Activated CD4-positive, alpha-beta T cell treated with anti-CD3 and anti-CD28 coated beads for 36 hours (primary cell): Measurements from ENCODE around the gene LILRA5. TPM values are rescaled to one million over a fixed set of nuclear protein-coding genes. Genes with fewer than 3 reads are reported as not detected.

ENCODE experiments used
- ATAC-seq: fragments of 200-7000 bp; cut with Tn5 transposase; one replicate; pipeline ENCODE4 v1.10.0; 2021; ENCODE audit warnings: mild to moderate bottlenecking, moderate library complexity
- CTCF ChIA-PET: fragments of 350-600 bp; sonication (Branson Sonifier 250); formaldehyde crosslinking; loops from one replicate; lab custom pipeline; 2021; ENCODE audit warnings: antibody characterized with exemption; lab: Charles Lee
- POLR2A ChIA-PET: fragments of 350-600 bp; sonication (Branson Sonifier 250); formaldehyde crosslinking; loops from one replicate; lab custom pipeline; 2021; ENCODE audit warnings: antibody characterized with exemption, inconsistent platforms; lab: Charles Lee
- DNase-seq: peaks from one replicate; pipeline ENCODE4 v3.0.0-alpha.2; 2020
- H3K27ac Mint-ChIP-seq: one replicate; pipeline ENCODE4 v1.8.0; 2021; ENCODE audit warnings: mixed read lengths
- H3K27me3 Mint-ChIP-seq: one replicate; pipeline ENCODE4 v1.8.0; 2021; ENCODE audit warnings: mixed read lengths
- H3K36me3 Mint-ChIP-seq: one replicate; pipeline ENCODE4 v1.8.0; 2021; ENCODE audit warnings: low read depth, mixed read lengths
- H3K4me1 Mint-ChIP-seq: one replicate; pipeline ENCODE4 v1.8.0; 2021; ENCODE audit warnings: mixed read lengths
- H3K4me3 Mint-ChIP-seq: one replicate; pipeline ENCODE4 v1.8.0; 2021; ENCODE audit warnings: mild to moderate bottlenecking, moderate library complexity, mixed read lengths
- H3K9me3 Mint-ChIP-seq: one replicate; pipeline ENCODE4 v1.8.0; 2021; ENCODE audit warnings: low read depth, mixed read lengths
- intact Hi-C, 2 experiments: fragments of 100-400 bp; cut with DNase I in 1 of 2; cut with micrococcal nuclease in 1 of 2; formaldehyde crosslinking; loops; one replicate each; pipeline versions ENCODE4 v1.14.2 to v1.15.1; 2022 to 2024; cut with DNase I, micrococcal nuclease
- microRNA-seq: library from miRNA; unstranded; fragments of <30 nt; microRNA quantifications from one replicate; pipeline ENCODE4 v1.2.0, GENCODE V29; 2021; ENCODE audit warnings: borderline replicate concordance
- total RNA-seq, 2 experiments: library from RNA; stranded (reverse); gene quantifications; one replicate each; pipeline ENCODE4 v1.2.3, GENCODE V29; 2021

LILRA5 gene
- total RNA-seq, 2 experiments from 2014 or later: not detected

DNA sequence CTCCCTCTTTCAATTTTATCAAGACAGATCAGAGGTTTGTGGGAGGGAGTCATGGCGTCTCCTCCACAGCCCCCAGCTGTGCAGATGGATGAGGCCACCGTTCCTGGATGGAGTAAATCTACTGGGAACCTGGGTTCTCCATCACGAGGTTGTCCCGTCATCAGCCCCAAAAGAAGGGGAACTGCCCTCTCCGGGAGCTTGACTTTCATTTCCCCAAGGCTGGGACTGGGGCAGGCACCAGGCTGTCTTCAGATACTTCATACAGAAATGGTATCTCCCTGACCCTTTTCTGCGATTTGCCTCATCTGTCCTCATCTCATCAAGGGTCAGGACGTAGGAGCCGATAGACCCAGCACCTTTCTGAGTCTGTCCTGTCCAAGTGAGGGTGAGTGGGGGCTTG lies 41.9 kb downstream of the LILRA5 start:
- no peak for ATAC-seq
- DNase-seq: no peak
- intact Hi-C loops: no loop called here
- Mint-ChIP-seq H3K4me1 (peaks cover 8% of the 10 kb centered on the region), H3K27ac (no peak overlapping the region), H3K36me3 (no peaks in the 10 kb centered on the region), H3K4me3 (no peak overlapping the region), H3K27me3 (peaks cover 26% of the 10 kb centered on the region), H3K9me3 (no peaks in the 10 kb centered on the region)
- POLR2A ChIA-PET: no interaction called here
- CTCF ChIA-PET: interaction anchor here (0.6 kb wide), 1 partner anchor 484 kb away, joined by 3 read pairs; no protein-coding TSS in a partner anchor

DNA sequence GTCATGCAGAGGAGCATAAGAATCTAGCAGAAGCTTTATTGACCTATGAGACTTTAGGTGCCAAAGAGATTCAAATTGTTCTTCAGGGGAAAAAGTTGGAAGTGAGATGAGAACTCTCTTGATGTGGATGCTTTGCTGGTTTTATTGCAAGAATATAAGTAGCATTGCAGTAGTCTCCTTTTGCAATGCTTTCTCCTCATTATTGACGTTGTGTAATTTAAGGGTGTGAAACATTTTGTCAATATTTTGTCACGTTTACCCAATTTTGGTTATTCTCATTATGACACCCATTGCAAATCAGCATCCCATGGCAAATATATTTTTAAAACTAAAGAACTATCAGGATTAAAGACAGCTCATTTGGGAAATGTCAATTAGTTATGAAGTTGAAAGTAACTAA lies 44.0 kb downstream of the LILRA5 start:
- no peak for DNase-seq
- Mint-ChIP-seq H3K4me3 (no peak overlapping the region), H3K27me3 (peaks cover 31% of the 10 kb centered on the region), H3K9me3 (no peaks in the 10 kb centered on the region), H3K4me1 (peaks cover 1% of the 10 kb centered on the region), H3K27ac (no peak overlapping the region), H3K36me3 (no peaks in the 10 kb centered on the region)
- ChIA-PET POLR2A (no interaction called here), CTCF (interaction anchor here (1.0 to 5.2 kb wide), 3 partner anchors 37 to 169 kb away, joined by 3 to 32 read pairs (median 7); no protein-coding TSS in a partner anchor)
- intact Hi-C loops: no loop called here
- ATAC-seq: no peak

DNA sequence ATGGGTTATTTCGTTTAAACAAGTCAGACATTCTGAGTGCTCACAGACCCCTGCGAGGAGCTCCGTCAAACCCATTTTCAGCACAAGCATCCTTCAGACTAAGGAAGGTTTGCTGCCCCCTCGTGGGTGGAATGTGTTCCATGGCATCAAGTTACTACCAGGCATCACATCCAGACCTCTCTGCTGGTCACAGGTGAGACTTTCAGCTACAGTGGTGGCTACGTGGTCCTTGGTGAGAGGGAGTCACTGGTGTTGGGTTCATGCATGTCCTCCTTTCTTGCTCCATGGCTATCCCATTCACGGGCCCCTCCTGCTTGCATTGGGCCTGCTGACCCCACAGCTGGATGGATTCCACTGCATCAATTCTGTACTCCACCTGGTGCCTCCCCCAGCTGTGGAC lies 46.8 kb downstream of the LILRA5 start:
- Mint-ChIP-seq H3K27me3 (peaks cover 24% of the 10 kb centered on the region), H3K36me3 (no peaks in the 10 kb centered on the region), H3K27ac (no peak overlapping the region), H3K9me3 (no peaks in the 10 kb centered on the region), H3K4me1 (no peaks in the 10 kb centered on the region), H3K4me3 (no peak overlapping the region)
- ATAC-seq (peak; percentile 74), DNase-seq (peak; percentile 88)
- POLR2A ChIA-PET: no interaction called here
- intact Hi-C loops: loop anchor here in 1 of 2 experiments (1.0 kb wide), 1 partner anchor 98 kb away; no protein-coding TSS in a partner anchor
- CTCF ChIA-PET: interaction anchor here (0.6 to 5.2 kb wide), 19 partner anchors 9 to 174 kb away, joined by 3 to 32 read pairs (median 5); partner anchors contain the start of genes CNOT3 and LILRB5

GRCh38 chr19:54262470-54262869 lies 50.5 kb downstream of the LILRA5 start:
- CTCF ChIA-PET: no interaction called here
- Mint-ChIP-seq H3K4me1 (no peaks in the 10 kb centered on the region), H3K36me3 (no peaks in the 10 kb centered on the region), H3K27me3 (peaks cover 13% of the 10 kb centered on the region), H3K4me3 (no peak overlapping the region), H3K27ac (no peak overlapping the region), H3K9me3 (no peaks in the 10 kb centered on the region)
- POLR2A ChIA-PET: no interaction called here
- DNase-seq (no peak), ATAC-seq (no peak)
- intact Hi-C loops: no loop called here

DNA sequence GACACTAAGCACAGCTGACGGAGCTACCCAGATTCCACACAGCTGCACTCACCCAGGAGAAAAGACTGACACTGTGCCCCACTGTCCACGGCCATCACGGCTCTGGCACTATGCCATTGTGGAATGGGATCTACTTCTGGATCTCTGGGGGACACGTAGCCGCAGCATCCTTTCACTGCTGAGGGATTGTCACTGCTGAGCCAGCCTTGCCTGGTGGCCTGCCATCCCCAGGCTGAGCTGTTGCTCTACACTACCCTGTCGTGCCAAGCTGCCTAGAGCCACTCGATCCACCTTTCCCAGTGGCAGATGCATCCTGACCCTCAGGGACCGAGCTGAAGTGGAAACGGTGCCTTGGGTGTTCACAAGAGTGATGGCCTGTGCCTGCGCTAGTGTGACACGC lies 50.9 kb downstream of the LILRA5 start:
- CTCF ChIA-PET: no interaction called here
- Mint-ChIP-seq H3K27ac (no peak overlapping the region), H3K9me3 (no peaks in the 10 kb centered on the region), H3K36me3 (no peaks in the 10 kb centered on the region), H3K4me1 (no peaks in the 10 kb centered on the region), H3K27me3 (peaks cover 13% of the 10 kb centered on the region), H3K4me3 (no peak overlapping the region)
- DNase-seq (no peak), ATAC-seq (no peak)
- intact Hi-C loops: no loop called here
- POLR2A ChIA-PET: no interaction called here

DNA sequence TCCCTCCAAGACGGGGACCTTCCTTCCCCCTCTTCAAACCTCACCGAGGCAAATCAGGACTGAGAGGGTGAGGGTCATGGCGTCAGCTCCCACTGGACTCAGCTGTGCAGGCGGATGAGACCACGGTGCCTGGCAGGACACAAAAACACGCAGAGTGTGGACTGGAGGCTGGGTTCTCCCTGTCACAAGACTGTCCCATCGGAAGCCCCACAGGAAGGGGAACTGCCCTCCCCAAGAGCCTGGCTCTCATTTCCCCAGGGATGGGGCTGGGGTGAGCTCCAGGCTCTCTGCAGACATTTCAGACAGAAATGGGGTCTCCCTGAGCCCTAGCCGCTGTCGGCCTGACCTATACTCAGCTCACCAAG lies 55.9 kb downstream of the LILRA5 start, which contains the start of gene LILRB5:
LILRB5 (minus strand) TSS at position 158 of the 365 bp plus-strand sequence; CDS start at position 78, 80 bp downstream.
- H3K36me3 Mint-ChIP-seq: no peaks in the 10 kb centered on the region
- H3K4me1 Mint-ChIP-seq: no peaks in the 10 kb centered on the region
- no peak within 1 kb of the TSS for H3K4me3 Mint-ChIP-seq
- ATAC-seq (no peak), DNase-seq (no peak)
- H3K27me3 Mint-ChIP-seq: peaks cover 7% of the 10 kb centered on the region
- ChIA-PET CTCF (interaction anchor here (2.6 kb wide), 1 partner anchor 10 kb away, joined by 27 read pairs; no protein-coding TSS in a partner anchor), POLR2A (no interaction called here)
- no peak within 1 kb of the TSS for H3K27ac Mint-ChIP-seq
- no peaks in the 10 kb centered on the region for H3K9me3 Mint-ChIP-seq
- intact Hi-C loops: no loop called here

Small RNAs within 50 kb of the gene (microRNA-seq; reads per million reads assigned to microRNA genes)
- not detected for gene MIR4752

Other genes with a start within 250 kb of the LILRA5 start
- gene VSTM1, start 249.3 kb downstream of the LILRA5 start, total RNA-seq: not detected
- gene TARM1, start 231.8 kb downstream of the LILRA5 start, total RNA-seq: not detected
- gene OSCAR, start 212.4 kb downstream of the LILRA5 start, total RNA-seq: under 1 TPM; 0.67 to 0.71 TPM
- gene NDUFA3, start 210.3 kb downstream of the LILRA5 start, total RNA-seq: 100 to 1,000 TPM in 1 of 2 experiments, 10 to 100 TPM in 1; 99.9 to 158 TPM
- 10 to 100 TPM; 28.5 to 39.3 TPM for gene TFPT, start 197.5 kb downstream of the LILRA5 start, total RNA-seq
- gene PRPF31, start 197.4 kb downstream of the LILRA5 start, total RNA-seq: 100 to 1,000 TPM in 1 of 2 experiments, 10 to 100 TPM in 1; 85.5 to 115 TPM
- gene CNOT3, start 175.4 kb downstream of the LILRA5 start, total RNA-seq: 10 to 100 TPM; 61.0 to 93.8 TPM
- 1 to 10 TPM; 3.5 to 3.6 TPM for gene LENG1, start 153.4 kb downstream of the LILRA5 start, total RNA-seq
- under 1 TPM; 0.39 to 0.55 TPM for gene TMC4, start 140.0 kb downstream of the LILRA5 start, total RNA-seq
- gene MBOAT7, start 123.6 kb downstream of the LILRA5 start, total RNA-seq: 10 to 100 TPM; 74.9 to 96.1 TPM
- gene TSEN34, start 121.9 kb downstream of the LILRA5 start, total RNA-seq: 10 to 100 TPM in 1 of 2 experiments, 1 to 10 TPM in 1; 8.3 to 12.1 TPM
- gene RPS9, start 112.3 kb downstream of the LILRA5 start, total RNA-seq: 1,000 to 10,000 TPM; 1,400 to 1,725 TPM
- not detected for gene LILRB3, start 90.2 kb downstream of the LILRA5 start, total RNA-seq
- gene LILRA6, start 70.4 kb downstream of the LILRA5 start, total RNA-seq: not detected
- not detected for gene LILRB5, start 55.9 kb downstream of the LILRA5 start, total RNA-seq
- not detected for gene LILRB2, start 32.1 kb downstream of the LILRA5 start, total RNA-seq
- gene LILRA4, start 26.0 kb upstream of the LILRA5 start, total RNA-seq: not detected
- gene LAIR1, start 51.8 kb upstream of the LILRA5 start, total RNA-seq: 1 to 10 TPM; 3.5 to 4.7 TPM
- gene TTYH1, start 102.3 kb upstream of the LILRA5 start, total RNA-seq: under 1 TPM; 0.19 to 0.59 TPM
- gene LENG8, start 136.0 kb upstream of the LILRA5 start, total RNA-seq: 100 to 1,000 TPM; 156 to 221 TPM
- gene LENG9, start 150.6 kb upstream of the LILRA5 start, total RNA-seq: 1 to 10 TPM; 5.0 to 5.1 TPM
- under 1 TPM in 1 of 2 experiments, not detected in 1; 0.55 TPM for gene CDC42EP5, start 160.1 kb upstream of the LILRA5 start, total RNA-seq
- 1 to 10 TPM; 3.7 to 5.1 TPM for gene LAIR2, start 189.7 kb upstream of the LILRA5 start, total RNA-seq